Smooth muscle cell of the brain vasculature (primary cell): Measurements from ENCODE around the gene FAM107B.
A peak's percentile ranks its signal among the peaks of the same experiment; 100 is the strongest.
"Not testable (repeated sequence)": the region's sequence is repeated elsewhere in the genome, so short reads cannot be mapped to it uniquely, and the experiment has no call there.

Source experiments
- DNase-seq: peaks from one replicate; pipeline ENCODE4 v3.0.0-alpha.2; 2012; ENCODE audit warnings: low read depth, low spot score

The FAM107B gene

GRCh38 chr10:14695847-14696480, 78.7 kb downstream of the FAM107B start:
- no peak for DNase-seq

GRCh38 chr10:14693891-14694290, 80.8 kb downstream of the FAM107B start:
- DNase-seq, result no peak

GRCh38 chr10:14692344-14693076, 82.2 kb downstream of the FAM107B start:
- DNase-seq, result no peak

GRCh38 chr10:14691359-14691758, 83.3 kb downstream of the FAM107B start:
- no peak for DNase-seq

GRCh38 chr10:14688606-14689005, 86.1 kb downstream of the FAM107B start:
- DNase-seq, result peak; percentile 63

- not testable (repeated sequence) for DNase-seq
Measured at GRCh38 chr10:14688189-14688588, 86.5 kb downstream of the FAM107B start.

- DNase-seq, result no peak
Measured at GRCh38 chr10:14687340-14687739, 87.4 kb downstream of the FAM107B start.

- no peak for DNase-seq
Measured at GRCh38 chr10:14686356-14686755, 88.3 kb downstream of the FAM107B start.

GRCh38 chr10:14684354-14684753, 90.3 kb downstream of the FAM107B start:
- DNase-seq, result no peak

- DNase-seq, result no peak
Measured at GRCh38 chr10:14683256-14683655, 91.4 kb downstream of the FAM107B start.

- no peak for DNase-seq
Measured at GRCh38 chr10:14681802-14682201, 92.9 kb downstream of the FAM107B start.

- no peak for DNase-seq
Measured at GRCh38 chr10:14681305-14681704, 93.4 kb downstream of the FAM107B start.

GRCh38 chr10:14678637-14679036, 96.1 kb downstream of the FAM107B start:
- DNase-seq, result no peak

- DNase-seq, result no peak
Measured at GRCh38 chr10:14676732-14677131, 98.0 kb downstream of the FAM107B start.

GRCh38 chr10:14674376-14675050, 100.2 kb downstream of the FAM107B start:
- no peak for DNase-seq

- DNase-seq, result no peak
Measured at GRCh38 chr10:14673189-14673861, 101.4 kb downstream of the FAM107B start.

GRCh38 chr10:14671386-14671831, 103.3 kb downstream of the FAM107B start:
- DNase-seq, result no peak

GRCh38 chr10:14670551-14671240, 104.0 kb downstream of the FAM107B start:
- peak; percentile 47 for DNase-seq

- DNase-seq, result no peak
Measured at GRCh38 chr10:14669576-14669975, 105.1 kb downstream of the FAM107B start.

- no peak for DNase-seq
Measured at GRCh38 chr10:14667781-14668180, 106.9 kb downstream of the FAM107B start.

GRCh38 chr10:14667280-14667679, 107.4 kb downstream of the FAM107B start:
- no peak for DNase-seq
